ENCODE results near the gene AUTS2. TPM values are rescaled to one million over a fixed set of nuclear protein-coding genes. Genes with fewer than 3 reads are reported as not detected.
"Not testable (repeated sequence)": the region's sequence is repeated elsewhere in the genome, so short reads cannot be mapped to it uniquely, and the experiment has no call there.

The AUTS2 gene
- polyA plus RNA-seq, 5 donors = 85.0 to 114 (median 97.6) TPM

DNA sequence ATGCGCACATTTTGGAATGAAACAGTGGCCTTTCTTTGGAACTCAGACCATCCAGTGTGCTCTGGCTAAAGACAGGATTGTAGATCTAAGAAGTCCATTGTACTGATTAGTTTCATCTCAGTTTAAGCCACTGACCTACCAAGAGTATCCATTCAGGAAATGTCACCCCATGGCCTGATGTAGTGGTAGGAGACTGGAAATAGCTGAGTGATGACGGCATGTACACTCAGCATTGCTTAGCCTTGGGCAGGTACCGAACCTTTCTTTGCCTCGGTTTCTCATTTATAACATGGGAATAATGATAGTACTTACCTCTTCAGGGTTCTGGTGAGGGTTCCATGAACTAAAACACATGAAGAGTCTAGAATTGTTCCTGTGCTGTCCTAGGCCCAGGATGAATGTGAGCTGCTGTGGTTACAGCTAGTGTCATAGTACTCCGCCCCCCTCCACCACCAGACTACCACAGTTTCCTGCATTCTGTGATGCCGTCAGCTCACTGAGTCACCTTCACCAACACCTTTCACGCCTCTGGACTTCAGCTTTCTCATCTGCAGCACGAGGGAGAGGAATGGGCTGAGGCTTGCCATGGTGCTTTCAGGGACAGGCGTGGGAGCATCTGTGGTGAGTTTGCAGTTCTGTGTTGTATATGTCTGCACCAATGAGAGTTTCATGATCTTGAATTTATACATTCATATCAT lies 1049.7 kb downstream of the AUTS2 start:
- no peak for DNase-seq

DNA sequence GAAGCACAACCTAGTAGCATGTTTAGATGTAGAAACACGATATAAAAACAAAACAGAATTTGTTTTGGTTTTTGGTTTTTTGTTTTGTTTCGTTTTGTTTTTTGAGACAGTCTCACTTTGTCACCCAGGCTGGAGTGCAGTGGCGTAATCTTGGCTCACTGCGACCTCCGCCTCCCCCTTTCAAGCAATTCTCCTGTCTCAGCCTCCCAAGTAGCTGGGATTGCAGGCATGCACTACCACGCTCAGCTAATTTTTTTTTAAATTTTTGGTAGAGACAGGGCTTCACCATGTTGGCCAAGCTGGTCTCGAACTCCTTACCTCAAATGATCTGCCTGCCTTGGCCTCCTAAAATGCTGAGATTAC lies 1050.2 kb downstream of the AUTS2 start:
- not testable (repeated sequence) for DNase-seq

DNA sequence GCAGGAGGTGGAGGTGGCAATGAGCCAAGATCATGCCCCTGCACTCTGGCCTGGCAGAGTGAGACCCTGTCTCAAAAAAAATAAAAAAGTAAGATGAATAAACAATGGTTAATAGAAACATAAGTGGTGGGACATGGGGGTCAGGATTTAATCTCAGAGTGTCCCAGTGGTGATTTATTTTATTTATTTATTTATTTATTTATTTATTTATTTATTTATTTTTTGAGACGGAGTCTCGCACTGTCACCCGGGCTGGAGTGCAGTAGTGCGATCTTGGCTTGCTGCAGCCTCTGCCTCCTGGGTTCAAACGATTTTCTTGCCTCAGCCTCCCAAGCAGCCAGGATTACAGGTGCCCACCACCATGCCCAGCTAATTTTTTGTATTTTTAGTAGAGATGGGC lies 1051.0 kb downstream of the AUTS2 start:
- no peak for DNase-seq

GRCh38 chr7:70654146-70654545 lies 1055.9 kb downstream of the AUTS2 start:
- DNase-seq = no peak

DNA sequence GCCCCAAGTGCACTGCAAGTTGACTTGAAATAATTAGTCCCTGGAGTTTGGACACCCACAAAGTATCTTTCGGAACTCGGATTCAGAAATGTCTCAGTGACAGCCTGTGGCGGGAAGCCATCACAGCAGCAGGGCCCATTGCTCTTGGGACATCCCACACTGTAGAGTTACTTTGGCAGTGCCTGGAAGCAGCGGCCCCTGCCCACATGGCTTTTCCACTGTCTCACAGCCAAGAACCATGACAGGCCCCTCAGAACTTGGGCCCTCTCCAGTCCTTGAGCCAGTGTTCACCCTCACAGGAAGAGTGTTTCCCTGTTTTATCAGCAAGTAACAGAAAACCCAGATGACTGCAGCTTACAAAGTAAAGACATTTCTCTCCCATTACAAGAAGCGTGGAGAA lies 1056.7 kb downstream of the AUTS2 start:
- peak in 1 of 2 donors; percentile 26 for DNase-seq

DNA sequence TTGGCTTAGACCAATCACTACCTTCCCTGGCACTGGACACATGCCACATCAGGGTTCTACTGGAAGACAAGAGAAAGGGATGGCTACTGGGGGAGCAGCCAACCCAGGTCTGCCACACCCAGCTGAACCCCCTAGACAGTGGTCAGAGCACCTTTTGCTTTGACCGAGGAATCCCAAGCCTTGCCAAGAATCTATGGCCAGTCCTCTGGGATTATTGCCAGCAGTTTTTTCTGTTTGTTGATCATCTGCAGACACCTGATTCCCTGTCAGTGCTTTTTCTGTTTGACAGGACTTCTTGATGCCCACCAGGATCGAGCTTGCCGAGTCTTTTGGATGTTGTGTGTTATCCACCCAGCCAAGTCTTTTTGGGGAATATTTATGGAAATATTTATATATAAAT lies 1057.4 kb downstream of the AUTS2 start:
- no peak for DNase-seq

DNA sequence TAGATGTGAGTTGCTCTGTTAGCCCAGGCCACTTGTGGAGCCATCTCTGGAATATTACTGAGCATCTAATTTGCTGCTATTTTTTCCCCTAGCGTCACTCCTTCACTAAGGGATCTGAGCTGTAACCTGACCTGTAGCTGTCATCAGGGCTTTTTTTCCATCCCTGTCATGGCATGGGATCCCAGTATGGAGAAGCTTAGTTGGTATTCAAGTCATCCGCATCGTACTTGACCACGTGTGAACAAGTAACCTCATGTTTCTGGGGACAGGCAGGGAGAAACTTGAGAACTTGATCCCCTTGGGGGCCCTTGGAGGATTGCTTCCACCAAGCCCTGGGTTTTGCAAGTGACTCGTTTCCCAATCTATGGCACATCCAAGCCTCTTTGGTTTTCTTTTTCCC lies 1059.3 kb downstream of the AUTS2 start:
- no peak for DNase-seq

DNA sequence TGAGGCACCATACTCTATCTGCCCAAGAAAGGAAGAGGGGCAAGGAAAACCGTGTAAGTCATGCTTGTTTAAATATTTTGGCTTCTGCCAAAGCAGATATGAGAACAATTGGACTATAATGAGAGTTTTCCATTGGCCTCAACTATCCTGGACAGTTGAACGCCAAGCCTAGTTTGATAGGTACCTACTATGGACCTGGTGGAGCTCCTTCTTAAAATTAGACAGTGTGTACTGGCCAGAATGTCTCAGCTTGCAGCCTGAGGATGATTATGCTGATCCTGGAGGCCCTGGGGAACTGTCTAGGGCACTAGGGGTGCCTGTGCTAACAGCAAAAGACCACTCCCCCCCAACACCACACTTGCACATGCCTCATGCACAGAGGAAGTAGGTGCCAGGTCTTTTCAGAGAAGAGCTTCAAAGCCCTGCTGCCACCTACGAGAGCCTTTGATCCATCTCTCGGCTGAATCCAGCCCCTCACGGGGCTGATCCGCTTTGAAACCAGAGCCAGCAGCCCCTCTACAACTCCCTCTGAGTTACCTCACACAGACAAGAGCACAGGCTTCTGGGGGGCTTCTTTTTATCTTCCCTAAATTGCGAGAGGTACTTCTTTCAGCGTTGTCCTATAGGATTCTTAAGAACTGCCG lies 1059.8 kb downstream of the AUTS2 start:
- no peak for DNase-seq

DNA sequence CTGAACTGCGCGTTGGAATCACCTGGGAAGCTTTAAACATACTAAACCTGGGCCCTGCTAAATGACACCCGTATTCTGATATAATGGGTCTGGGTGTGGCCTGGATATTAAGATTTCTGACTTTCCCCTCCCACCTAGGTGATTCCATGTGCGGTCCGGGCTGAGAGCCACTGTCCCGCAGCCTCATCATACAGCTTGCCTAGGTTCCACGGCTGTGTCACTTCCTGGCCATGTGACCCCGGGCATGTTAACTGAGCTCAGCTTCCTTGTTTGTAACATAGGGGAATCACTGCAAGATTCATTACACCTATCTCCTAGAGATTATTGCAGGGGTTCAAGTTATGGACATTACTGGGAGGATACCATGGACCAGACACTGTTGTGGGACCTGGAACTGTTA lies 1061.0 kb downstream of the AUTS2 start:
- no peak for DNase-seq

DNA sequence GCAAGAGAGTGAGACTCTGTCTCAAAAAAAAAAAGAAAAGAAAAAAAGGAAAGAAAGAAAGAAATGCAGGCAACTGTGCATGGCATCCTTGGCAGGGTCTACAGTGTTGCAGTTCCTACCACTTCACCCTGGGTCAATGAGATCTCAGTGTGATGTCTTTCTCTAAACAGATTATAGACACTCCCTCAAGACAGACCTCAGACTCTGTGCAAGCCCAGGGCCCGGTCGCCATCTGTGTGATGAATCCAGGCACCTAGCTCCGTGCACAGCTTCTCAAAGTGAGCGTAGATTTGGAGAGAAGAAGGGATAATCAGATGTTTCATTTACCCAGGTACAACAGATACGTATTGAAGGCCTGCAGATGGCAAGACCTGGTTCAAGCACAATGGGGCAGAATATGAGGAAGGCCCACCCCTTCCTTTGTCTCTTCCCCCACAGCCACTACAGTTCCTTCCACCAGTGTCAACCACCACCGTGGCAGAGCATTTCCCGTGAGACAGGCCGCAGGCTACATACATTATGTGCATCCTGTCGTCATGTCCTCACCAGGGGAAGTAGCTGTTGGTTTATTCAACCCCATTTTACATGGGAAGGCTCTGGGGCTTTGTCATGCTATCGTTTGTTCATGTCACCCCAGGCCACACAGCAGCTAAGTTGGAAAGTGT lies 1062.0 kb downstream of the AUTS2 start:
- DNase-seq = no peak

- no peak for DNase-seq
These were observed 1062.5 kb downstream of the AUTS2 start for GRCh38 chr7:70660819-70661191.

DNA sequence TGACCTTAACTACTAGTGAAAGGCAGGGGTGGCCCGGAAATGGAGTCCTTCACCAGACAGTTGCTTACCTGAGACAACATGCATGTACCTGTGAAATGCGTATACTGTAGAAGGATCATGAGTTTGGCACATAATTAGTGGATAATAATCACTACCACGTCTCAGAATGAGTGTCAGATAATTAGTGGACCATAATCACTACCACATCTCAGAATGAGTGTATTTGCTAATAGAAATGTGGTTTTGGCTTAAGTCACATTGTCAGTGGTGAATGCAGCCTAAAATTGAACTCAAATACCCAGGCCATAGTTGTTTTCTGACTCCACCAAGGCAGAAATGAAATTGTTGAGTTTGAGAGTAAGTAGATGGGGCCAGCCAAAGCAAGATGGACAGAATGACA lies 1065.4 kb downstream of the AUTS2 start:
- no peak for DNase-seq

DNA sequence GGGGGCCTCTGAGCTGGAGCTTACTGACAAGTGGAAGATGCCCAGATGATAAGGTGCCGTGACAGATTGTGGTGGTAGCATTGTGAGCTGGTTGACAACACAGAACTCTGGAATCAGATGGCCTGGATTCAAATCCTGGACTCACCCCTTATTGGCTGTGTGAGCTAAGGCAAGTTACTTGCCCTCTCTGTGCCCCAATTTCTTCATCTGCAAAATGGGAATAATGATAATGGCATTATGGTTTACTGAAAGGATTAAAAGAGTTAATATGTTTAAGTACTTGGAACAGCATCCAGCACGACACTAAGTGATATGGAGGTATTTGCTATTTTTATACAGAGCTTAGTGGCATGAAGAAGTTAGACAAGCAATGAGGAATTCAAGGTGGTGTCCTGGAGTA lies 1067.7 kb downstream of the AUTS2 start:
- no peak for DNase-seq

DNA sequence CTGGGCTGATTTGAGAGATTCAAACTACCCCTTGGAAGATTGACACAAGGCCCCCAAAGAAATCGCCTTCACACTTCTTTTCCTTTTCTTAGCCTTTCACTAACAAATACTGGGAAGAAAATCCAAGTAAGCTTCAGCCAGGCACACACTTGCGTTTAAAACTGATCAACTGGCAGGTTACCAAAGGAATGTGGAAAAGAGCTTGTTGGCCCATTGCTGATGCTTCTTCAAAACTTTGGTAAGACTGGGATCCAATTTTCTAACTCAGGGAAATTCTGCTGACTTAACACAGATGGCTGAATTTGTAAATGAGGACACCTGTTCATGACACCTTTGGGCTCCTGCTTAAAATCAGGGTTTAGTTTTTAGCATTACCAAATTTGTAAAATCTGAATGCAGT lies 1069.1 kb downstream of the AUTS2 start:
- DNase-seq = no peak

- no peak for DNase-seq
These were observed 1070.5 kb downstream of the AUTS2 start for GRCh38 chr7:70668606-70669358.

GRCh38 chr7:70669854-70670253 lies 1071.6 kb downstream of the AUTS2 start:
- DNase-seq = no peak

GRCh38 chr7:70670288-70670687 lies 1072.0 kb downstream of the AUTS2 start:
- no peak for DNase-seq

DNA sequence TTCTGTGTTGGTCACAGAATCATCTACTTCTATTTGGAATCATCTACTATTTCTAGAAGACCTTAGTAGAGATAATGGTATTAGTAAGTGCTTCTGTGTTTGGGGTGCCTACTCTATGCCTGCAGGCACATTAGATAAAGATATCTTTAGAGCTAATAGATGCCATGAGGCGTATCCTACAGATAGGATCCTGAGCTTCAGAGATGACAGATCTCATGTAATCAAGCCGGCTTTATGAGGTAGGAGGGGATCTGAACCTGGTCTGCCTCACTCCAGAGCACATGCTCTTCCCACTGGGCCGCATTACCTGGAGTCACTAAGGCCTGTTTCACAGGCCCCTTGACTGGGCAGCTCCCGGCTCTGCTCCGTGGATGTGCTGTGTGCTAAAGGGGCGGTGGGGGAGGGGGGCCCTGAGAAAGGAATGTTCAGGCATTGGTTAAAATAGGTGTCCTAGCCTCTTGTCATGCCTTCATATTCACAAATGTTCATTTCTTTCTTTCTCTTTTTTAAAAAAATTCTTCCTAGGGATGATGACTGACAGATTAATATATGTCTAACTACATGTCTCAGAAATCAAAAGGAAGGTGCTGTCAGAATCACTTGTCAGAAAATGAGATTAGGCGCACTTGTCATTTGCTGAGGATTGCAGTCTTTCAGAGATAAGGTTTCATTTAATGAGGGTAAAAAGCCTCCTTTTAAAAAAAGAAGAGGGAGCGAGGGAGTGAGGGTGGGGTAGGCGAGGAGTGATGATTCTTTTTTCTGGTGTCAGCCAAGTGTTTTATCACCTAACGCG lies 1075.7 kb downstream of the AUTS2 start:
- no peak for DNase-seq

DNA sequence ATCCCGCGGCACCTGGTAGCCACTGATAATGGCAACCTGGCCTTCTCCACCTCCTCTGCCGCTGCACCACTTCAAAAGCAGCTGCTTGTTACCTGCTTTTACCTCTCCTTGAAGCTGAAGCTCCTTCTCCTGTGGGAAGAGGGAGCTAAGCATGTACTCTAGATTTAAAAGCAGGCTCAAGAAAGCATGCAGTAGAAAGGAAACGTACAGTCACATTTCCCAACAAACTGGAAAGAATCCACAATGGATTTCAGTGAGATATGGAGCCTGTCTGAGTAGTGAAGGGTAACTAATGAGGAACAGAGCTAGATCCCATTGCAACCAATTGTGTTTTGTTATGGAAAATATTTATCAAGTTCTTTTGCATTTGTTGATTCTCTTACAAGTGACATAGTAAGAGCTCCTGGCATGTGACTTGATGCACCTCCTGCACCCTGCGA lies 1076.3 kb downstream of the AUTS2 start:
- DNase-seq = no peak

- DNase-seq = no peak
These were observed 1078.0 kb downstream of the AUTS2 start for GRCh38 chr7:70676243-70676642.

DNA sequence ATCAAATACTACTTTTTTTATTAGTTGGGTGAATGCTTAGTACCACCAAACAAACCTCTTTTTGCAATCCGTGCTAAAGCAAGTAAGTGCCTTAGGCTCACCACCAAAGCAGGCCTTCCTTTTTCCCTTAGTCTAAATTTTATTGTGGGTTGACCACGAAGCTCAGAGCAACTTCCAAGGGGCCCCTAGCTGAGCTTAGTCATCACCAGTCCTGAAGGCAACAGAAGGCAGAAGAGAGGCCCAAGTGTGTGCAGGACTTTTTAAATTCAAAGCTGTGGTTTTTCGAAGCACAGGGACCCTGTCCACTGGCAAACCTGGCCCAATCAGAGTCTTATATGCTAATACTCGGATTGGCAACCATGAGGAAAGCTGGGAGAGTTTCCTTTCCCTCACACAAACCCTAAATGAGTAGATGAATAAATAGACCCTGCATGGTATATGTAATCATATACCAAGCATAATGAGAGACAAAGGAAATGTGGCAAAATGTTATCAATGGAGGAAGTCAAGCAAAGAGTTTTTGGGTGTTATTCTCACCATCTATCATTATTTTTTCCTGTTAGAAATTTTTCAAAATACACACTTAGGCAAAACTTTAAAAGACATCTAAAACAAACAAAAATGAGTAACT lies 1080.5 kb downstream of the AUTS2 start:
- no peak for DNase-seq
